GM19467 (cell line): Measurements from ENCODE around the gene ZDHHC15.
"Not testable (repeated sequence)": the region's sequence is repeated elsewhere in the genome, so short reads cannot be mapped to it uniquely, and the experiment has no call there.

ENCODE experiments used
- ATAC-seq: cut with Tn5 transposase; IDR thresholded peaks from one replicate; pipeline ENCODE4 v1.9.1; 2021; ENCODE audit warnings: mild to moderate bottlenecking, moderate library complexity; ENCODE audit not compliant: unreplicated experiment

ZDHHC15 gene, protein sequence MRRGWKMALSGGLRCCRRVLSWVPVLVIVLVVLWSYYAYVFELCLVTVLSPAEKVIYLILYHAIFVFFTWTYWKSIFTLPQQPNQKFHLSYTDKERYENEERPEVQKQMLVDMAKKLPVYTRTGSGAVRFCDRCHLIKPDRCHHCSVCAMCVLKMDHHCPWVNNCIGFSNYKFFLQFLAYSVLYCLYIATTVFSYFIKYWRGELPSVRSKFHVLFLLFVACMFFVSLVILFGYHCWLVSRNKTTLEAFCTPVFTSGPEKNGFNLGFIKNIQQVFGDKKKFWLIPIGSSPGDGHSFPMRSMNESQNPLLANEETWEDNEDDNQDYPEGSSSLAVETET

DNA sequence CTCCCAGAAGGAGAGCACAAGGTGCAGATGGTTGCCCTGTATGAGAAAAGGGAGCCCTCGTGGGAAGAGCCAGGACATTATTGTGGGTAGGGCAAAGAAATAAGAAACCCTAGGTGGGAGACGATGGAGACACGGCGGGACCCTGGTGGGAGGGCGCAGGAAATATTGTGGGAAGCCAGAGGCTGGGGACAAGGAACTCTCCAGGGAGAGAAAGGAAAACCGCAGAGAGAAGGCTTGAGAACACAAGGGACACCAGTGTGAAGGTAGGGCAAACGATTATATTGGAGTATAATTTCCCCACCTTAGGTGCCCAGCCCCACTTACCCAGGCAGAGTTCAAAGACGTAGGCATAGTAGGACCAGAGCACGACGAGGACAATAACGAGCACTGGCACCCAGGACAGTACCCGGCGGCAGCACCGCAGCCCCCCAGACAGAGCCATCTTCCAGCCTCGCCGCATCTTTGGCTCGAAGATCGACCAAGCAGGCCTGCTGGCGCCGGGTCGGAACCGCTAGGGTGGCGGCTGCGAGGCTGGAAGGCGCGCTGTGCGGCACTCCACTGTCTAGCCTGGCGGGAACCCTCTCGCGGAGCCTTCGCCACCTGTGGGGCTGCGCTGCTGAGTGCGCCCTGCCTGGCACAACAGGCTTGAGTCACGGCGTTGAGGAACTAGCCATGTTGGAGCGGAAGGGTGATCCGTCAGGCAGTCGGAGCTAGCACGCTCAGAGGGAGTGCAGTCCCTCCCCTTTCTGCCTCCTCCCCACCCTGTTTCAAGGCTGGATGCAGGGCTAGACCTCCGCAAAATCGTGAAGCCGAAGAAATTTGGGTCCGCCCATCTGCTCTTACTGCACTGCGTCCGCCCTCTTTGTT is at the start of gene ZDHHC15:
Gene ZDHHC15 (minus strand): TSS at position 473 of the 867 bp plus-strand sequence. CDS start 13 bp downstream, at position 460.
- ATAC-seq: no peak

DNA sequence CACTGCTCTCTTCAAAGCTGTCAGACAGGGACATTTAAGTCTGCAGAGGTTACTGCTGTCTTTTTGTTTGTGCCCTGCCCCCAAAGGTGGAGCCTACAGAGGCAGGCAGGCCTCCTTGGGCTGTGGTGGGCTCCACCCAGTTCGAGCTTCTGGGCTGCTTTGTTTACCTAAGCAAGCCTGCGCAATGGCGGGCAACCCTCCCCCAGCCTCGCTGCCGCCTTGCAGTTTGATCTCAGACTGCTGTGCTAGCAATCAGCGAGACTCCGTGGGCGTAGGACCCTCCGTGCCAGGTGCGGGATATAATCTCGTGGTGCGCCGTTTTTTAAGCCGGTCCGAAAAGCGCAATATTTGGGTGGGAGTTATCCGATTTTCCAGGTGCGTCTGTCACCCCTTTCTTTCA is 37.7 kb upstream of the ZDHHC15 start:
- not testable (repeated sequence) for ATAC-seq

DNA sequence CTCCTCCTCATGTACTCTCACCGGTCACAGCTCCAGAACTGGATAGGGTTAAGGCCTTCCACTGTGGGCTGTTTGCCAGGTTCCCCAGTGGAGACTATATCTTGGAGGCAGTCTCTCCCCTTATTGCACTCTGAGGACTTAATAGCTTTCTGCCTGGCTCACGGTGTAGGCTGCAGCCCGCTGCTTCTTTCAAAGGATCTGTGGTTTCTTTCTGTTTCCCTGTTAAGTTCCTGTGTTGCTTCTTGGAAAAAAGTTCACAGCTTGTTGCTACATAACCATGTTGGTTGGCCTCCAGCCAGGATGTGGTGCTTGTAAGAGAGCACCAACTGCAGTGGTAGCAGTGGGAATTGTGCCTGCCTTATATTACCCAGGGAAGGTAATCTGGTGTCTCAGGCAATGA is 24.9 kb upstream of the ZDHHC15 start:
- ATAC-seq: no peak

DNA sequence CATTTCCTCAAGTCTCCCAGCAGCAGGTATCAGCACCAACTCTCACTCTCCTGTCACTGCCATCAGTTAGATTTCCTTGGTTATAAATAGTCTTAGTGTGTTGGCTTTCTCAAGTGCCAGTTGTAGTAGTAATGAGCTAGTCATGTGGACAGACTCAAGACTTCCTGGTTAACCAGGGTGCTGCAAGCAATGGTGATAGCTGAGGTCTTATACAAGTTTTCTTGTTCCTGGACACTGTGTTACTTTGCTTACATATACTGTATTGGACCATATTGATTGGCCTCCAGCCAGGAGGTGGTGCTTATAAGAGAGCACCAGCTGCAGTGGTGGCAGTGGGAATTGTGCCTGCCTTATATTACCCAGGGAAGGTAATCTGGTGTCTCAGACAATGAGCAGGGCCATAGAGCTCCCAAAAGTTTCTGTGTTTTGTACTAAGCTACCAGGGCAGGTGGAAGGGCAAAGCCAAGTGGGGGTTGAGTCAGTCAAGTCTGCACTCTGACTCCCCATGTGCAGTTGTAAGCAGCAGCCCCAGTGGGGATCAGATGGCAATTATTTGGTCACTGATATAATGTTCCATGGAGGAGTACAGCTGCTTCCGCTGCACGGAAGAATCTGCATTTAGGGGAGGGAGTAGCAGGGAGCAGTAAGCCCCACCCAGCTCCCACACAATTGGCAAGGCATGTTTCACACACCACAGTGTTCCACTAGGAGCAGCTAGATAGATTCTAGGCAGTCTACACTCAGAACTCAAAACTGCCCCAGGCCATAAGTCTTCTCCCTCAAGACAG is 24.1 kb upstream of the ZDHHC15 start:
- no peak for ATAC-seq

DNA sequence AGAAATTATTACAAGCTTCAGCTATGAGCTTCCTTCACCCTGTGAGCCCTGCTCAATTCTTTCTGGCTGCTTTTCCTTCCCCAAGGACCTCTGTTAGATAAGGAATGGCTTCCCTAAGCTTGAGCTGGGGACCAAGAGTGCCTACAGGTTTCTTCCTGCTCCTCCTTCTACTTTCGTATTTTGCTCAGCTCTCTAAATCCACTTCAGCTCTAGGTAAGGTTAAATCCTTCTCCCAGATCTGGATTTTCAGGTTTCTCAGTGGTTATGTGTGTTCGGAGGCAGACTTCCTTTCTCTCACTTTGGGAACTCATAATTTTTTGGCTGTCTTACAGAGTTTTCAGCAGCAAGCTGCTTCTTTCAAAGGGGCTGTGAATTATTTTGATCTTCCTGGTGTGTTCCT is 21.9 kb upstream of the ZDHHC15 start:
- no peak for ATAC-seq

DNA sequence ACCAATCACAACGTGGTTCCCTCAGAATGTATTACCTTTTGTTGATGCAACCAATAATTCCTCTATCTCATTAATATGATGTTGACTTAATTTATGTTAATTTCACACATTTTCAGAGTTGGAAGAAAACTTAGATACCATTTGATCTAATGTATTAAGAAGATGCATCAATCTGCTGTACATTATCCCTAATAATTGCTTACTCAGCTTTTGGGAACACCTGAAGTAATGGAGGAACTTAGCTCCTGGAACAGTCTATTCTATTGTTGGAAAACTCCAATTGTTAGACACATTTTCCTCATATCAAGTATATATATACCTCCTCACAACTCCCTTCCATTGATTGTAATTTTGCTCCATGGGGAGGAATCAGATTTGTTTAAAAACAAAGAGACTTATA is 38.9 kb downstream of the ZDHHC15 start:
- no peak for ATAC-seq

DNA sequence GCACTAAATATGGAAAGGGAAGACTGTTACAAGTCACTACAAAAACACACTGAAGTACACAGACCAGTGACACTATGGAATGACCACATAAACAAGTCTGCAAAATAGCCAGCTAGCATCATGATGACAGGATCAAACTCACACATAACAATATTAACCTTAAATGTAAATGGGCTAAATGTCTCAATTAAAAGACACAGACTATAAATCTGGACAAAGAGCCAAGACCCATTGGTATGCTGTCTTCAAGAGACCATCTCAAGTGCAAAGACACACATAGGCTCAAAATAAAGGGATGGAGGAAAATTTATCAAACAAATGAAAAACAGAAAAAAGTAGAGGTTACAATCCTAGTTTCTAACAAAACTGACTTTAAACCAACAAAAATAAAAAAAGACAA is 61.1 kb downstream of the ZDHHC15 start:
- ATAC-seq: not testable (repeated sequence)

DNA sequence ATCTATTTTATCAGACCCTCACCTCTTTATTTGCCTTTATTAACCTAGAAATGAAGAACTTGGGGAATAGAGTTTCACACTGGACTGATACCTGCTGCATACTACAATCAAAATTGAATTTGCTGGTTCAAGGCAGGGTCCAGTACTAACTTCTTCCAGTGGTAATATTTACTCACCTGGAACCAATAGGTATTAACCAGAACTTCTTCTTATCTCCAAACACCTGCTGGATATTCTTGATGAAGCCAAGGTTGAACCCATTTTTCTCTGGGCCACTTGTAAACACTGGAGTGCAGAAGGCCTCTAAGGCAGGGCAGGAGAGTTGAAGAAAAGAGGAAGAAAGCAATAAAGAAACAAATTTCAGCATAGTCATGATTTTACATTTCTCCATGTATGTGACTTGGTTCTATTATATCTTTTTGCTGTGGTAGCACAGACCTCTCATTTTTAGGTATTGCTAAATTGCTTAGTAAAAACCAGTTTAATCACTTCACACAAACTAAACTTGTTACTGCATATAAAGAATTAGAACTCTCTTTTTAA is 101.1 kb downstream of the ZDHHC15 start:
- ATAC-seq: no peak

DNA sequence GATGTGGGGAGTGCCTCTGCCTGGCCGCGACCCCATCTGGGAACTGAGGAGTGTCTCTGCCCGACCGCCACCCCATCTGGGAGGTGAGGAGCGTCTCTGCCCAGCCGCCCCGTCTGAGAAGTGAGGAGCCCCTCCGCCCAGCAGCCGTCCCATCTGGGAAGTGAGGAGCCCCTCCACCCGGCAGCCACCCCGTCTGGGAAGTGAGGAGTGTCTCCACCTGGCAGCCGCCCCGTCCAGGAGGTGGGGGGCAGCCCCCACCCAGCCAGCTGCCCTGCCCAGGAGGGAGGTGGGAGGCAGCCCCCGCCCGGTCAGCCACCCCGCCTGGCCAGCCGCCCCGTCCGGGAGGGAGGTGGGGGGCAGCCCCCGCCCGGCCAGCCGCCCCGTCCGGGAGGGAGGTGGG is 115.7 kb downstream of the ZDHHC15 start:
- ATAC-seq: not testable (repeated sequence)

DNA sequence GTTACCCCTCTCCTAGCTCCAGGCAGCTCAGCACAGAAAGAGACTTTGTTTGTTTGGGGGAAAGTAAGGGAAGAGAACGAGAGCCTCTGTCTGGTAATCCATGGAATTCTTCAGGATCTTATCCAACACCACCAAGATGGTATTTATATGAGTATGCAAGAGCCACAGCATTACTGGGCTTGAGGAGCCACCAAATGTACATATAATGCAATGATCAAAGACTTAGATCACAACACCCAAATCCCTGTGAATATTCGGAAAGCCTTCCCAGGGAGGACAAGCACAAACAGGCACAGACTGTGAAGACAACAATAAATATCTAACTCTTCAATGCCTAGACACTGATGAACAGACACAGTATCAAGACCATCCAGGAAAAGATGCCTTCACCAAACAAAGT is 132.4 kb downstream of the ZDHHC15 start:
- no peak for ATAC-seq

DNA sequence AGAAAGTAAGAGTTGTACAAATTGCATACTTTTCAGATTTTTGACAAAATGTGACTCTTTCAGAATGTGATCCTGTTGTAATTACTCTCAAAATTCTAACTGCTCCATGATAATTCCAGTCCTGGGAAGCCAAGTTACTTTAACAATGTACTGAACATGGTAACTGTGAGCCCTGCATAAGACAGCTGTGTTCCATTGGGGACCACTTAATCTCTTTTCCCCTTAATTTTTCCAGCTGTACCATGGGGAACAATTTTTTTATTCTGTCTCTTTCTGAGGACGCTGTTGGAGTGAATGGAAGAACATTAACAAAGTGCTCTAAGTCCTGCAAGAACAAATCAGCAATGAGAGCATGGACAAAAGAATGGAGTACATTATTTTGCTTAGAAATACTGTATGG is 153.1 kb downstream of the ZDHHC15 start:
- no peak for ATAC-seq

DNA sequence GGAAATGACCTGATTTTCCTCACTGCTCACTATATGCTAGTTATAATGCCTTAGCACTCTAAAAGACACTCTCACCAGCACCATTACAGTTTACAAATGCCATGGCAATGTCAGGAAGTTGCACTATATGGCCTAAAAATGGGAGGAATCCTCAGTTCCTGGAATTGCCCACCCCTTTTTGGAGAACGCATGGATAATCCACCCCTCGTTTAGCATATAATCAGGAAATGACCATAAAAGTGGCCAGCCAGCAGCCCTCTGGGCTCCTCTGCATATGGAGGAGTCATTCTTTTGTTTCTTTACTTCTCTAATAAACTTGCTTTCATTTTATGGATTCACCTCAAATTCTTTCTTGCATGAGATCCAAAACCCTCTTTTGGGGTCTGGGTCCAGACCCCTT is 156.0 kb downstream of the ZDHHC15 start:
- no peak for ATAC-seq

DNA sequence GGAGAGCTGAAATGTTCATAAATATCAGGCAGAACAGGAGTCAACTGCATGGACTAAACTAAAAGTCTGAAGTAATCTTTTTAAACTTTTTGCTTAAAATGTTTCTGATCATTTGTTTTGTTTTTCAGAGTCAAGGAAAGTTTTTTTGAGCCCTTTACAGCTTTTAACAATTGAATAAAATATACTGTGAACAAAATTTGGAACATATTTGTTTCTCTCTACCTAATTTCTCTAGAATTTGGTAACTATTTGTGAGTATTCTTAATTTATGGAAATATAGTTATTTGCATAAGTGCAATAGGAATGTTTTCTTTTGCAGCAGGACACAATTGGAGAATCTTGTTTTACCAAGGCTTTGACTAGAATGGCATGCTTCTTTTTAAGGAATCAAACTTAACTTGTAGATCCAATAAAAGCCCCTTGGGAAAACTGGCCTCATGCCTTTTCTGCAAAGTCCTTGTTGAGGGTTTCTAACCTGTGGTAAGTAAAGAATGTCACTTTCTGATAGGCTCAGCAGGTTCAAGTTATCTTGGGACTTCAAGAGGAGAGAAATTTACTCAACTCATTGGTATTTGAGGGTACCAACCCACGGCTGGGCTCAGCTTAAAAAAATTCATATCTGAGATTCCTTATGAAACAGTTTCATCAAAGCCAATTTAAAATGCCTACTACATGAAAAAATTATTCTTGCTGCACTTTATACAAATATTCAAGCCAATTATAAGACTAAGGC is 157.4 kb downstream of the ZDHHC15 start:
- no peak for ATAC-seq

DNA sequence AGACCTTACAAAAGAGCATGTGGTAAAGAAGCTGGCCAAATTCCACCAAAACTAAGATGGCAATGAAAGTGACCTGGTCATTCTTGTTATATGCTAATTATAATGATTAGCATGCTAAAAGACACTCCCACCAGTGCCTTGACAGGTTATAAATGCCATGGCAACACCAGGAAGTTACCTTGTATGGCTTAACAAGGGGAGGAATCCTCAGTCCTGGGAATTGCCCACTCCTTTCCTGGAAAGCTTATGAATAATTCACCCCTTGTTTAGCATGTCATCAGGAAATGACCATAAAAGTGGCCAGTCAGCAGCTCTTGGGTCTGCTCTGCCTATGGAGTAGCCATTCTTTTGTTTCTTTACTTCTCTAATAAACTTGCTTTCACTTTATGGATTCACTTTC is 161.0 kb downstream of the ZDHHC15 start:
- no peak for ATAC-seq

DNA sequence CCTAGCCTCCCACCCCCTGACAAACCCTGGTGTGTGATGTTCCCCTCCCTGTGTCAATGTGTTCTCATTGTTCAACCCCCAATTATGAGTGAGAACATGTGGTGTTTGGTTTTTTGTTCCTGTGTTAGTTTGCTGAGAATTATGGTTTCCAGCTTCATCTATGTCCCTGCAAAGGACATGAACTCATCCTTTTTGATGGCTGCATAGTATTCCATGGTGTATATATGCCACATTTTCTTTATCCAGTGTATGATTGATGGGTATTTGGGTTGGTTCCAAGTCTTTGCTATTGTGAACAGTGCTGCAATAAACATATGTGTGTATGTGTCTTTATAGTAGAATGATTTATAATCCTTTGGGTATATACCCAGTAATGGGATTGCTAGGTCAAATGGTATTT is 174.2 kb downstream of the ZDHHC15 start:
- not testable (repeated sequence) for ATAC-seq

DNA sequence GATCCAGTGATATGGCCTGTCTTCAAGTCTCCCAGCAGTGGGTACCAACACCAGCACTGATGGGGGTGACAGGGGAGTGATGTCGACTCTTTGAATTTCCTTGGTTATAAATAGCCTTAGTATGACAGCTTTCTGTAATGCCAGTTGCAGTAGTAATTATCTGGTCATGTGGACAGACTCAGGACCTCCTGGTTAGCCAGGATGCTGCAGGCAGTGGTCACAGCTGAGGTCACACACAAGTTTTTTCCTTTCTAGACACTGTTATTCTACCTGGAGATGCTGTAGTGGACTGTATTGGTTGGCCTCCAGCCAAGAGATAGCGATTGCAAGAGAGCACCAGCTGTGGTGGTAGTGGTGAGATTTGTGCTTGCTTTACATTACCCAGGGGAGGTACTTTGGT is 185.3 kb downstream of the ZDHHC15 start:
- no peak for ATAC-seq

DNA sequence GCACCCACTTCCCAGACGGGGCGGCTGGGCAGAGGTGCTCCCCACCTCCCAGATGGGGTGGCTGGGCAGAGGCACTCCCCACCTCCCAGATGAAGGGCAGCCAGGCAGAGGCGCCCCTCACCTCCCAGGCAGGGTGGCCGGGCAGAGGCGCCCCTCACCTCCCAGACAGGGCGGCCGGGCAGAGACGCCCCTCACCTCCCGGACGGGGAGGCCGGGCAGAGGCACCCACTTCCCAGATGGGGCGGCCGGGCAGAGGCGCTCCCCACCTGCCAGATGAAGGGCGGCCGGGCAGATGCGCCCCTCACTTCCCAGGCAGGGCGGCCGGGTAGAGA is 187.7 kb downstream of the ZDHHC15 start:
- no peak for ATAC-seq

DNA sequence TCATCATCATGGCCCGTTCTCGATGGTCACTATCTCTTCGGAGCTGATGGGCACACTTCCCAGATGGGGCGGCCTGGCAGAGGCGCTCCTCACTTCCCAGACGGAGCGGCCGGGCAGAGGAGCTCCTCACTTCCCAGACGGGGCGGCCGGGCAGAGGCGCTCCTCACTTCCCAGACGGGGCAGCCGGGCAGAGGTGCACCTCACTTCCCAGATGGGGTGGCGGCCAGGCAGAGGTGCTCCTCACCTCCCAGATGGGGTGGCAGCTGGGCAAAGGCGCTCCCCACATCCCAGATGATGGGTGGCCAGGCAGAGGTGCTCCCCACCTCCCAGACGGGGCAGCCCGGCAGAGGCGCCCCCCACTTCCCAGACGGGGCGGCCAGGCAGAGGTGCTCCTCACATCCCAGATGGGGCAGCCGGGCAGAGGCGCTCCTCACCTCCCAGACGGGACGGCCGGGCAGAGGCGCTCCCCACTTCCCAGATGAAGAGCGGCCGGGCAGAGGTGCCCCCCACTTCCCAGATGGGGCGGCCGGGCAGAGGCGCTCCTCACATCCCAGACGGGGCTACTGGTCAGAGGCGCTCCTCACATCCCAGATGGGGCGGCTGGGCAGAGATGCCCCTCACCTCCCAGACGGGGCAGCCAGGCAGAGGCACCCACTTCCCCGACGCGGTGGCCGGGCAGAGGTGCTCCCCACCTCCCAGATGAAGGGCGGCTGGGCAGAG is 188.3 kb downstream of the ZDHHC15 start:
- not testable (repeated sequence) for ATAC-seq

DNA sequence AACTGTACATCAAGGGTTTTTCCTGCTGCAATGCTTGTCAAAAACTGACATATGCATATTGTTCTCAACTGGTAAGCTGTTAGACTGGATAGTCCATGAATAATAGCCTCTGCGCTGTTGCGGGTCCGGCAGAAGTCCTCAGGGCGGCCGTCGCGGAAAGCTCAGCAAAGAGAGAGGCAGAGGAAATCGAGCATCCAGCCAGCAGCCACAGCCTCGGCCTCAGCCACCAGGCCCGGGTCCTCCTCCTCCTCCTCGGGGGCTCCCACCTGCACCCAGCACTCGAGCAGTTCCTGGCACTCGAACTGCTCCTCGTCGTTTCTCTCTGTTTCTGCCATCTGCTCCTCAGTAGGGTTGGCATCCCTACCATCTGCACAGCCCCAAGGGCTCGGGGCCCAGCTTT is 195.2 kb downstream of the ZDHHC15 start:
- ATAC-seq: no peak
